ENCODE data around the gene FPGS.
"Not testable (repeated sequence)": the region's sequence is repeated elsewhere in the genome, so short reads cannot be mapped to it uniquely, and the experiment has no call there.

FPGS gene

GRCh38 chr9:127845619-127846018 is 42.9 kb downstream of the FPGS start:
- DNase-seq: not testable (repeated sequence)

- peak; percentile 37 for DNase-seq
Observed at GRCh38 chr9:127846443-127847177, 43.9 kb downstream of the FPGS start.

- no peak for DNase-seq
Observed at GRCh38 chr9:127847178-127847510, 44.5 kb downstream of the FPGS start.

- no peak for DNase-seq
Observed at GRCh38 chr9:127847833-127848755, 45.4 kb downstream of the FPGS start.

GRCh38 chr9:127848756-127849504 is 46.2 kb downstream of the FPGS start:
- no peak for DNase-seq

GRCh38 chr9:127850286-127850830 is 47.7 kb downstream of the FPGS start:
- DNase-seq: no peak

GRCh38 chr9:127852829-127853228 is 50.1 kb downstream of the FPGS start:
- DNase-seq: no peak

GRCh38 chr9:127853312-127854183 is 50.9 kb downstream of the FPGS start:
- DNase-seq: no peak

GRCh38 chr9:127854184-127854806 is 51.6 kb downstream of the FPGS start, which contains the start of gene ENG:
TSS of gene ENG (minus strand) at chr9:127854658. CDS start at chr9:127854355, 303 bp downstream.
- DNase-seq: peak; percentile 80

DNA sequence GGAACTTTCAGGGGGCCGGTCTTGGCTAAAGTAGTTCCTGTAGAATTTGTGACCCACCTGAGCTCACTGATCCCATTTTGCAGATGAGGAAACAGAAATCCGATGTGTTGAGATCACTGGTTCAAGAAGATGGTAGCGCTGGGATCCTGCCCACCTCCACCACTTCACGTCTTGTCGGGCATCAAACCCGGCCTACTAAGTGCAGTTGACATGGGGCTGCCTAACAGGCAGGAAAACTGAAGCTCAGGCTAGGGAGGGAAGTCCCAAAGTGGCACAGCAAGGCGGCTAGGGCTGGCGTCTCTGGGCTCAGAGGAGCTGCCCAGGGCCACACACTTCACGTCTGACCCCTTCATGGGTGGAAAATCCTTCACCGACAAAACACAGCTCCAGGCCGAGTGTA is 52.3 kb downstream of the FPGS start:
- DNase-seq: no peak

DNA sequence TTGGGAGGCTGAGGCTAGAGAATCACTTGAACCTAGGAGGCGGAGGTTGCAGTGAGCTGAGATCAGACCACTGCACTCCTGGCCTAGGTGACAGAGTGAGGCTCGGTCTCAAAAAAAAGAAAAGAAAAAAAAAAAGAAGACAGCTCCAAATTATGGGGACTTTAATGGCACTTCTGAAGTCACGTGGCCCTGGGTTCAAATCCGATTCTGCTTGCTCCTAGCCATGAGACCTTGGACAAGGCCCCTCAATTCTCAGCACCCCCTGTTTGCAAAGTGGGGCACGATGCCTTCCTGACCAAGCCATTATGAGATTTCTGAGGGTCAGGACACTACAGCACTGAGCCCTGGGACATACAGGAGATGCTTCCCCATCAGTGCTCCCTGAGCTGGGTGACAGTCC is 52.8 kb downstream of the FPGS start:
- no peak for DNase-seq

- DNase-seq: peak; percentile 75
Observed at GRCh38 chr9:127856094-127856728, 53.5 kb downstream of the FPGS start.

DNA sequence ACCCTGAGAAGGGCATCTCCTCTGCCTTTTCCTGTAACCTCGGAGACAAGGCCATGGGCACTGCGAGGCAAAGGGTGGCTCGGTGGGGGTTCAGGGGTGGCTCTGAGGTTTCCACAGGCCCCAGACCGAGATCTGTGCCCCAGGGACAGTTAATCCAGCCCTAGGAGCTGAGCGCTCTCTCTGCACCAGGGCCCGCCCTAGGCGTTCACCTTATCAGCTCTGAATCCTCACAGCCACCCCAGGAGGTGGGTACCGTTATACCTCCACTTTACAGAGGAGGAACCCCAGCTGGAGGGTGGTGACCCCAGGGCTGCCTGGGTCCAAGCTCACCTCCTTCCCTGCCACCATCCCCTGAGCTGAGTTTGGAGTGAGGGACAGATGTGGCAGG is 54.0 kb downstream of the FPGS start:
- peak; percentile 93 for DNase-seq

DNA sequence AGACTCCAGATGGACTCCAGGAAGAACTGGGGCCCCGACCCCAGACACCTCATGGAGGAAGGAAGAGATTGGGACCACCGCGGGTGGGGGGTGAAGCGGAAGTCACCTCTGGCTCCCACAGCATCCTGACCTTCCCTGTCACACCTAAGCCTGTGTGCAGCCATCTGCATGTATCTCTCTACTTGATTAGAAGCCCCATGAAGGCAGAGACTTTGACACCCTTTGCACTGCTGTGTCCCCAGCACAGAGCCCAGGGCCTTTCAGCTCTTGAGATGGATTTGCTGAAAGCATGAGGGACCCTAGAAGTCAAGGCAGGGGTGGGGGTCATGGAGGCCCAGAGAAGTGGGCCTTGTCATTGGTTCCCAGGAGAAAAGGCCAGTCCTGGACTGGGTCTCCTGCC is 54.6 kb downstream of the FPGS start:
- DNase-seq: no peak

- peak; percentile 85 for DNase-seq
Observed at GRCh38 chr9:127858041-127858512, 55.4 kb downstream of the FPGS start.

DNA sequence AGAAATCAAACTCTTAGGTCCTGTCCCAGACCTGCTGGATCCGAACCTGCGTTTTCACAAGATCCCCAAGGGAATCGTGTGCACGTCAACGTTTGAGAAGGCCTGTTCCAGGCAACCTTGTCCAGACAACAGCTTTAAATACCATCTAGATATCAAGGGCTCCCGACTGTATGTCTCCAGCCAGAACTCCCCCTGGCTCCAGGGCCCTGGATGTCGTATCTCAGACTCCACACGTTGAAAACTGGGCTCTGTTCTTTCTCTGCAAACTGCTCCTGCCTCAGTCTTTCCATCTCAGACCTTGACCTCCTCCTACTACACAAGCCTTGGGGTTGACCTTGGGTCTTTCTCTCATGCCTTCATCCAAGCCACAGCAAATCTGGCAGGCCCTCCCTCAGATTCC is 57.6 kb downstream of the FPGS start:
- no peak for DNase-seq

DNA sequence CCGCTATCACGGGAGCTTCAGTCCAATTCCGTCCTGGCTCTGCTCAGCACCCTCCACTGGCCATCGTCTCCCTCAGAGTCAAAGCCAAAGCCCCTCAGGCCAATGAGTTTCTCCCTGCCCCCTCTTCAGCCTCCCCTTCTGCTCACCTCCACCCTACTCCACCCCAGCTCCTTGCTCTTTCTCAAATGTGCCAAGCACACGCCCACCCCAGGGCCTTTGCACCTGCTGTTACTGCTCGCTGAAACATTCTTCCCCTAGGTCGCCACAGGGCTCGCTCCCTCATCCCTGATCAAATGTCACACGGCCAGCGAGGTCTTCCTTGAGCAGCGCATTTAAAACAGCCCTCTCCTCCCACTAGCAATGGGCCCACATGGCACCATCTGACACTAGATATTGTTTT is 58.1 kb downstream of the FPGS start:
- DNase-seq: no peak

- DNase-seq: peak; percentile 84
Observed at GRCh38 chr9:127862075-127863011, 59.7 kb downstream of the FPGS start.

DNA sequence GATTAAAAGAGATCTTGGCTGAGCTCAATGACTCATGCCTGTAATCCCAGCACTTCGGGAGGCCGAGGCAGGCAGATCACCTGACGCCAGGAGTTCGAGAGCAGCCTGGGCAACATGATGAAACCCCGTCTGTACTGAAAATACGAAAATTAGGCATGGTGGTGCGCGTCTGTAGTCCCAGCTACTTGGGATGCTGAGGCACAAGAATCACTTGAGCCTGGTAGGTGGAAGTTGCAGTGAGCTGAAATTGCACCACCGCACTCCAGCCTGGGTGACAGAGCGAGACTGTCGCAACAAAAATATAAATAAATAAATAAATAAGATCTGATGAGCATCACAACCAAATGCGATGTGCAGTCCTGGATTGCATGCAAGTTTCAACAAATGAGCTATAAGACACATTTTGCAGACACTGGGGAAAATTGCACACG is 60.5 kb downstream of the FPGS start:
- DNase-seq: no peak

Data from hematopoietic multipotent progenitor cell treated with erythropoietin and hydrocortisone succinate and interleukin-3 and kit ligand, for 6 days (in vitro differentiated cells).